Measurements from ENCODE around the gene HOTAIR.

Gene HOTAIR

DNA sequence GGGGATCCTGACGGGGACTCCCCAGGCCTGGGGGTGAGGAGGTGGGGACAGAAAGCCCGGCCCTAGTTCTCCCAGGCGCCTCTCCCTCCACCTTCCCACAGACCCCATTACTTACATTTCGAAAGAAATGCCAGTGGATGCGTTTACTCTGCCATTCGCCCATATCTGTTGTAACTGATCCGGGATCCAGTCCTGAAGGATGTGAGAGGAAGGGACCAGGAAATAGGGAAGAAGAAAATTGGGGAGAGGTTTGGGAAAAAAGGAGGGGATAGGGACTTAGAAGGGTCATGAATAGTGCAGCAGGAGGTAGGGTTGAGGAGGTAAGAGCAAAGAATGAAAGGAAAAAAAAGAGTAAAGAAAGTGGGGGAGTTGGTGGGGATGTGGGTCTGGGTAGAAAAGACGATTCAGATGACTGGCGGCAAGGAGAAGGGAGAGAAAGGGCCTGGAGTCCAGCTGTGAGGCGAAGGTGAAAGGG is 18.9 kb downstream of the HOTAIR start:
- TF ChIP-seq, protein P1, sequence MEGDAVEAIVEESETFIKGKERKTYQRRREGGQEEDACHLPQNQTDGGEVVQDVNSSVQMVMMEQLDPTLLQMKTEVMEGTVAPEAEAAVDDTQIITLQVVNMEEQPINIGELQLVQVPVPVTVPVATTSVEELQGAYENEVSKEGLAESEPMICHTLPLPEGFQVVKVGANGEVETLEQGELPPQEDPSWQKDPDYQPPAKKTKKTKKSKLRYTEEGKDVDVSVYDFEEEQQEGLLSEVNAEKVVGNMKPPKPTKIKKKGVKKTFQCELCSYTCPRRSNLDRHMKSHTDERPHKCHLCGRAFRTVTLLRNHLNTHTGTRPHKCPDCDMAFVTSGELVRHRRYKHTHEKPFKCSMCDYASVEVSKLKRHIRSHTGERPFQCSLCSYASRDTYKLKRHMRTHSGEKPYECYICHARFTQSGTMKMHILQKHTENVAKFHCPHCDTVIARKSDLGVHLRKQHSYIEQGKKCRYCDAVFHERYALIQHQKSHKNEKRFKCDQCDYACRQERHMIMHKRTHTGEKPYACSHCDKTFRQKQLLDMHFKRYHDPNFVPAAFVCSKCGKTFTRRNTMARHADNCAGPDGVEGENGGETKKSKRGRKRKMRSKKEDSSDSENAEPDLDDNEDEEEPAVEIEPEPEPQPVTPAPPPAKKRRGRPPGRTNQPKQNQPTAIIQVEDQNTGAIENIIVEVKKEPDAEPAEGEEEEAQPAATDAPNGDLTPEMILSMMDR (IDR thresholded peaks at IDR 0.05; ENCODE audit: insufficient read depth, low read depth, low read length, missing control alignments), result no peak
- no peak for DNase-seq (ENCODE audit: low read depth)
- no peak overlapping the region for H3K4me3 ChIP-seq (ENCODE audit: low read length)

DNA sequence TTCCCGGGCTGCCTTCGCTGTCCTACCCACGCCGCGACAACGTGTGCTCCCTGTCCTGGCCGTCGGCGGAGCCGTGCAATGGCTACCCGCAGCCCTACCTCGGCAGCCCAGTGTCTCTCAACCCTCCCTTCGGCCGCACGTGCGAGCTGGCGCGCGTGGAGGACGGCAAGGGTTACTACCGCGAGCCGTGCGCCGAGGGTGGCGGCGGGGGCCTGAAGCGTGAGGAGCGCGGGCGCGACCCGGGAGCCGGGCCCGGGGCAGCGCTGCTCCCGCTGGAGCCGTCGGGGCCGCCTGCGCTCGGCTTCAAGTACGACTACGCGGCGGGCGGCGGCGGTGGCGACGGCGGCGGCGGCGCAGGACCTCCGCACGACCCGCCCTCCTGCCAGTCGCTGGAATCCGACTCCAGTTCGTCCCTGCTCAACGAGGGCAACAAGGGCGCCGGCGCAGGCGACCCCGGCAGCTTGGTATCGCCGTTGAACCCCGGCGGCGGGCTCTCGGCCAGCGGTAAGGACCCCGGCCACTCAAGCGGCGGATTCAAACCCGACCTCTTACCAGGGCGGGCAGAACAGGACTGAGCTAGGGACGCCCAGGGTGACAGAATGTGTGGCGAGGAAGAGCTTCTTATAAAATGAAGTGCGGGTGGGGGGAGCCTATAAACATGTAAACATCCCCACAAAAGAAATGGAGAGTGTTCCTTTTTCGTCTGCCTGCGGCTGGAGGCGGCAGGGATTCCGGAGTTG is 19.5 kb downstream of the HOTAIR start:
- no peak for DNase-seq (ENCODE audit: low read depth)
- TF ChIP-seq, protein P1 (IDR thresholded peaks at IDR 0.05; ENCODE audit: insufficient read depth, low read depth, low read length, missing control alignments), result no peak
- no peak overlapping the region for H3K4me3 ChIP-seq (ENCODE audit: low read length)

DNA sequence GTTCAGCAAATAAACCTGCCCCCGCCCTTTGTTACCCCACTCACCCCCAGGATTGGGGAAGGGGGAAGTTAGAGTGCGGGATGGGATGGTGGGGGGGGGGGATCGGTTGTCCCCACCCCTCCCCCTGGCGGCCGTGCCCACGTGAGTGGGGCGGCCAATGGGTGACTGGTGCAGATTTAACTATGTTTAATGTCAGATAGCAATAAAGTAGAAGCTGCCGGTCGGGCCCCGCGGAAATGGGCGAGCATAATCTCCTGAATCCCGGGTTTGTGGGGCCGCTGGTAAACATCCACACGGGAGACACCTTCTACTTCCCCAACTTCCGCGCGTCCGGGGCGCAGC is 20.1 kb downstream of the HOTAIR start, which contains the start of gene HOXC12:
Gene HOXC12 (plus strand): TSS at position 210 of the 342 bp plus-strand sequence. CDS start 27 bp downstream, at position 237.
- DNase-seq (ENCODE audit: low read depth), result no peak
- H3K4me3 ChIP-seq (ENCODE audit: low read length), result no peak within 1 kb of the TSS
- TF ChIP-seq, protein P1 (IDR thresholded peaks at IDR 0.05; ENCODE audit: insufficient read depth, low read depth, low read length, missing control alignments), result no peak

DNA sequence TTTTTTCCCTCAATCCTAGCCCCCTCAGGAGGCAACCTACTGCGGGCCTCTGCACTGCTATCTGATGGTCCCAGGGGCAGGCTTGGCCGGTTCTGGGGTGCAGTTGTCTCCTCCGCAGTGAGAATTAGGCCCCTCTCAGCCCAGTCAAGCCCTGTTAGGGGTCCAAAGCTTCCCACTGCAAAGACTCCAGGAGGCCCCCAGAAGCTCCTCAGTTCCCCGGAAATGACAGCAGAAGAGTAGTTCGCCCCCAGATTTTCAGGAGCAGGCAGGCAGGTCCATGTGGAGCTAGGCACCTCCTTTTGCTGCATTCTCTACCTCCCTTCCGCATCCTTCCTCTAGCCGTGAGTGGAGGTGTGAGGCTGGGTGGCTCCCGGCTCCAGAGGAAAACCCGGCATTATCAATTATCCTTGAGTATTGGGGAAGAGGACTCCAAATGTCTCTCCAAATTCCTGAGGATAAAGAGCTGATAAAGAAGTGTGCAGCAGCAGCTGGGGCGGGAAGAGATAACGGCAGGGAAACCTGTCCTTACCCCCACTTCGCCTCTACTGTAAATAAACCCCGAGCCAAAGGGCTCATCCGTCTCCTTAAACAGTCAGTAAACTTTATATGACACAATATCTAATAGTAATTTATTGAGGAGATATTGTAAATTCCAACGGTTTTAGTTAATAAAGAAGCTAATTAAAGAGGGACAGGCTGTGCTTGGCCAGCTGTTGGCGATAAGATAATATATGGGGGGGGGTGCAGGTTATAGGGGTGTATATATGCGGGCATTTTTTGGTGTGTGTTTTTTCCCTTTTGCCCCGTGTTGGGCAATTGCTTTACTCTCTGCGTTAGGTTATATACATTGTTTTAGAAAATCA is 20.7 kb downstream of the HOTAIR start:
- no peak overlapping the region for H3K4me3 ChIP-seq (ENCODE audit: low read length)
- no peak for DNase-seq (ENCODE audit: low read depth)
- TF ChIP-seq, protein P1 (IDR thresholded peaks at IDR 0.05; ENCODE audit: insufficient read depth, low read depth, low read length, missing control alignments), result no peak

DNA sequence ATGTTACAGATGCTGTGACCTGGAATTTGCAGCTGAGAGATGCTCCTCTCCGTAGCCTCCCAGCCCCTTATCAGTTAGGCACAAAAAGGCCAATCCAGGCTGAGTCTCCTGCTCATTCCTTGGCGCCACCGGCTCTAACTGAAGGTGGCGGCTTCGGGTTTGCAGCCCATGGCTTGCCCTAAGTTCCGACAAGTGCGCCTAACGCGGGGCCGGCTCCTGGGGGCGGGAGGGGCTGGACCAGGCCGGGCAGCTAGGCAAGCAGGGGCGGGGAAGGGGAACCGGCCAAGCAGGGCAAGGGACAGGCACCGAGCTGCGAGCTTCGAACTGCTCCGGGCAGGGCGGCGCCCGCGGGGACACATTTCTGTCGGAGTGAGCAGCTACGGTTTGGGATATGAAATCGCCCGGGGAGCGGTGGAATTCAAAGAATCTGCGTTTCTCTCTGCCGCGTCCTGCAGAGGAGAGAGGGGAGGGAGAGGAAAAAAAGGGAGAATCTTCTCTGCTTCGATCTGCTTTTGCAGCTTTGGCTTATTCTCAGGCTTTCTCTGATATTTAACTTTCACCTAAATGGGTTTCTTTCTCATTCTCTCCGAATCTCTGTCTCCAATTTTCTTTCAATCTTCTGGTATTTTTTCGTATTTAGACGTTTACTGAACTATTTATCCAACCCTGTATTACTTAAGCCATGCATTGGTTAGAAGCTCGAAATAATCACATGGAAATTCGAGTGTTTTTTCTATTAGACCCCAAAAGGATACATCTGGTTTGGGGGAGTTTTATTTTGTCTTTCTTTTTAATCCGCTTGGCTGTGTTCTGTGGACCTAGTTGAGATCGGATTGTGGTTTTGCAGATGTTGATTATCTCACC is 21.7 kb downstream of the HOTAIR start:
- H3K4me3 ChIP-seq (ENCODE audit: low read length), result no peak overlapping the region
- no peak for DNase-seq (ENCODE audit: low read depth)
- TF ChIP-seq, protein P1 (IDR thresholded peaks at IDR 0.05; ENCODE audit: insufficient read depth, low read depth, low read length, missing control alignments), result no peak

DNA sequence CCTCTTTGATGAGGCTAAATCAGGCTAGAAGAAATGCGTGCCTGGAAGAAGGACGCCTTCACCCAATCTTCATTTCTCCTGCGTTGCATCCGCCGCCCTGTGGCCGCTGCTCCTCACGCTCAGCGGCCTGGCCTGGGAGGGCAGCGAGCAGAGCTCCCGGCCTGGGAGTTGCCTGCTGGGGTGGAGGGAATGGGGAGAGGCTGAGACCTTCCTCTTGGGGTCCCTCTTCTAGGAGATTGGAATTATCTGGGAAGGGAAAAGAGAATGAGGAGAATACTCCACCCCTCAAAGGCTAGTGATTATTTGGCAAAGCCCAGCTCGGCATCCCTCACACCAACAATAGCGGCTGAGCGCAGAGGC is 22.4 kb downstream of the HOTAIR start:
- no peak overlapping the region for H3K4me3 ChIP-seq (ENCODE audit: low read length)
- DNase-seq (ENCODE audit: low read depth), result peak; percentile 8
- TF ChIP-seq, protein P1 (IDR thresholded peaks at IDR 0.05; ENCODE audit: insufficient read depth, low read depth, low read length, missing control alignments), result no peak
